HG03342 (cell line): Measurements from ENCODE around the gene SLC29A3.

ENCODE experiments used
- ATAC-seq: cut with Tn5 transposase; IDR thresholded peaks from one replicate; pipeline ENCODE4 v1.9.1; 2021; ENCODE audit warnings: mild to moderate bottlenecking, moderate library complexity; ENCODE audit not compliant: unreplicated experiment

Gene SLC29A3

DNA sequence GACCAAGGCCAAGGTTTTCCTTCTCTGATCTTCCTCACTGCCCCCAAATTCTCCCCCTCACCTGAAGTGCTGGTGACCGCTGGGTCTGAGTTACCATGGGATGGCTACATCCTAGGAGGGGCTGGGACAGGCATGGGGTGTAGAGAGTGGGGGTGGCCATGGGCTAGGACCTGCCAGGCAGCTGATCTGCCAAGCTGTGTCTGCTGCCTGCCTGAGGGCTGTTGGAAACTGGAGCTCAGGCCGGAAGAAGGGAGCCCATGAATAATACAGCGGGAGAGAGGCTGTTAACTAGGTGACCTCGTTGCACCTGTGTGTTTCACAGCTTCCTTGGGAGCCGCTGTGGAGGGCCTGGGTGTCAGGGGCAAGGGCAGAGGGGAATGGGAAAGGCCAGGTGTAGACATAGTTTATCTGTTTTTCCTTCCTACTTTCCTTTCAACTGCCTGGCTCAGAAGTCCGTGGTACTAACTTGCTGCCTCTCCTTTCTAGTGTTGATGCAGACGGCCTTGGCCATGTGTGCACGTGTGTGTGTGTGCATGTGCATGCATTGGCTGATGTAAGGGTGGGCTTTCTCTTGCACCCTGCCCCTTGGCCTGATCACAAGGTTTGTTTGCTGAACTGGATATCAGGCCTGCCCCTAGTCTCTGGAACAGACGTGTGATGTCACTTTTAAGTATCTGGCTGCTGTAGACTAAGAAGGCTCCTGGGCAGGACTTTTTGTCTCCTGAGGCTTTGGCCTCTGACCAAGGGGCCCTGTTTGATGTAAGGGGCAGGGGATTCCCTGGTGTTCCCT lies 89.6 kb downstream of the SLC29A3 start:
- no peak for ATAC-seq

DNA sequence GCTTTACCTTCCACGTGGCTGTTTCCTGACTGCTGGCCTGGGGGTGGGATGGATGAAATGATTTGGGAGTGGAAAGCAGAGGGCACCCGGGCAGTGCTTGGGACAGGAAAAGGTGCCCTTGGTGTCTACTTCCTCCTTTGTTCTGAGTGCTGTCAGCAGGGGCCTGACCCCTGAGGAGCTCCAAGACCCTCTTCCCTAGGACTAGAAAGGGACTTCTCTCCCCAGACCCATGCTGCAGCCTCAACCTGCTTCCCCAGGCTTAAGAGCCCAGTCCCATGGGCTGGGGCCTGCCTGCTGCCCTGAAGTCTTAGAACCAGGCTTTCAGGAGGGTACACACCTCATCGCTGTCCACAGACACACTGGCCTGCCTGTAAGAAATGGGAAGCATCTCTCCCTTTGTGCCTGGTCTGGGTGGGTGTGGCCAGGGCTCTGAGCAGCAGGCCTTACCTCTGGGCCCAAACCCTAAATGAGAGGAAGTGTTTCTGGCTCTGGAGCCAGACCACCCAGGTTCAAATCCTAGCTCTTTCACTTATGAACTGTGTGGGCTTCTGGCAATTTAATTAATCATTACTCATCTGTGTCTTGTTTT lies 90.6 kb downstream of the SLC29A3 start:
- no peak for ATAC-seq
